GM19025 (cell line): ENCODE results near the gene LY6G6C.

Experiments
- ATAC-seq: cut with Tn5 transposase; IDR thresholded peaks from one replicate; pipeline ENCODE4 v1.9.1; 2021; ENCODE audit warnings: mild to moderate bottlenecking, low read depth, moderate library complexity; ENCODE audit not compliant: unreplicated experiment

Gene LY6G6C

GRCh38 chr6:31742894-31743293, 21.3 kb upstream of the LY6G6C start:
- no peak for ATAC-seq

- ATAC-seq, result no peak
Observed at GRCh38 chr6:31741815-31742214, 20.3 kb upstream of the LY6G6C start.

- no peak for ATAC-seq
Observed at GRCh38 chr6:31740397-31741223, 19.1 kb upstream of the LY6G6C start.

GRCh38 chr6:31739639-31740396, 18.3 kb upstream of the LY6G6C start, which contains the start of gene MSH5:
TSS of gene MSH5 (plus strand) at chr6:31740005. CDS start at chr6:31740467, 462 bp downstream.
- peak; percentile 64 for ATAC-seq

GRCh38 chr6:31737991-31738979, 16.7 kb upstream of the LY6G6C start:
- no peak for ATAC-seq

GRCh38 chr6:31737315-31737990, 15.9 kb upstream of the LY6G6C start:
- ATAC-seq, result no peak

GRCh38 chr6:31736768-31737314, 15.3 kb upstream of the LY6G6C start:
- ATAC-seq, result no peak

- ATAC-seq, result no peak
Observed at GRCh38 chr6:31736021-31736767, 14.6 kb upstream of the LY6G6C start, which contains the start of gene CLIC1. TSS of gene CLIC1 (minus strand) at chr6:31736530. CDS start at chr6:31736300, 230 bp downstream.

GRCh38 chr6:31734821-31735406, 13.4 kb upstream of the LY6G6C start:
- ATAC-seq, result peak; percentile 32

- ATAC-seq, result no peak
Observed at GRCh38 chr6:31734247-31734820, 12.8 kb upstream of the LY6G6C start.

GRCh38 chr6:31733734-31734133, 12.2 kb upstream of the LY6G6C start:
- ATAC-seq, result no peak

GRCh38 chr6:31732029-31732428, 10.5 kb upstream of the LY6G6C start:
- ATAC-seq, result no peak

GRCh38 chr6:31730631-31731086, 9.1 kb upstream of the LY6G6C start:
- ATAC-seq, result no peak

- no peak for ATAC-seq
Observed at GRCh38 chr6:31729979-31730630, 8.6 kb upstream of the LY6G6C start.

- peak; percentile 42 for ATAC-seq
Observed at GRCh38 chr6:31729515-31729978, 8.0 kb upstream of the LY6G6C start.

- ATAC-seq, result no peak
Observed at GRCh38 chr6:31728767-31729514, 7.4 kb upstream of the LY6G6C start, which contains the start of gene DDAH2. TSS of gene DDAH2 (minus strand) at chr6:31729299. CDS start at chr6:31729161, 138 bp downstream.
